ENCODE measurements around the gene LY6G6F.
A peak's percentile ranks its signal among the peaks of the same experiment; 100 is the strongest.

DNA sequence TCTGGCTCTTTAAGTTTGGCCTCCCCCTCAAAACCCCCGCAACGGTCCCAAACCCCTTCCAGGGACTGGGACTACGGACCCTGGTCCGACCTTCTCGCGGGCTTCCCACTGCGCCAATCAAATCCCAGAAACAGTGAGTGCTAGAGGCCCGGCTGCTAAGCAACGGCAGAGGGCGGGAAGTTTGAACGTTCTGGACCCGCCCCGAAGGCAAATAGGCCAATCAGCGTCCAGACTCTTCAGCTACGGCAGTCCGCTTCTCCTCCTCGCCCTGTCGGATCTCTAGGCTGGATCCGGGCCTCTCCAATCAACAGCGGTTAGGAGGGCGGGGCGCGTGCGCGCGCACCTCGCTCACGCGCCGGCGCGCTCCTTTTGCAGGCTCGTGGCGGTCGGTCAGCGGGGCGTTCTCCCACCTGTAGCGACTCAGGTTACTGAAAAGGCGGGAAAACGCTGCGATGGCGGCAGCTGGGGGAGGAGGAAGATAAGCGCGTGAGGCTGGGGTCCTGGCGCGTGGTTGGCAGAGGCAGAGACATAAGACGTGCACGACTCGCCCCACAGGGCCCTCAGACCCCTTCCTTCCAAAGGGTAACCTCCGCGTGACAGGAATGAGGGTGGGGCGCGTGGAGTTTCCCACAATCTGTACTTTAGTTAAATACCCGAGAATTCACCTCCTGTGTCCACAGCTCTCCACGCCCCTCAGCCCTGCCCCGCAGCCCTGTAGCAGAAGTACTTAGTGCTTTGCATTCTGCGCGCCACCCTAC, 33.2 kb downstream of the LY6G6F start, which contains the start of gene MSH5:
- TF ChIP-seq, protein P1, sequence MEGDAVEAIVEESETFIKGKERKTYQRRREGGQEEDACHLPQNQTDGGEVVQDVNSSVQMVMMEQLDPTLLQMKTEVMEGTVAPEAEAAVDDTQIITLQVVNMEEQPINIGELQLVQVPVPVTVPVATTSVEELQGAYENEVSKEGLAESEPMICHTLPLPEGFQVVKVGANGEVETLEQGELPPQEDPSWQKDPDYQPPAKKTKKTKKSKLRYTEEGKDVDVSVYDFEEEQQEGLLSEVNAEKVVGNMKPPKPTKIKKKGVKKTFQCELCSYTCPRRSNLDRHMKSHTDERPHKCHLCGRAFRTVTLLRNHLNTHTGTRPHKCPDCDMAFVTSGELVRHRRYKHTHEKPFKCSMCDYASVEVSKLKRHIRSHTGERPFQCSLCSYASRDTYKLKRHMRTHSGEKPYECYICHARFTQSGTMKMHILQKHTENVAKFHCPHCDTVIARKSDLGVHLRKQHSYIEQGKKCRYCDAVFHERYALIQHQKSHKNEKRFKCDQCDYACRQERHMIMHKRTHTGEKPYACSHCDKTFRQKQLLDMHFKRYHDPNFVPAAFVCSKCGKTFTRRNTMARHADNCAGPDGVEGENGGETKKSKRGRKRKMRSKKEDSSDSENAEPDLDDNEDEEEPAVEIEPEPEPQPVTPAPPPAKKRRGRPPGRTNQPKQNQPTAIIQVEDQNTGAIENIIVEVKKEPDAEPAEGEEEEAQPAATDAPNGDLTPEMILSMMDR (IDR thresholded peaks at IDR 0.05), result no peak
- TF ChIP-seq POLR2A (IDR thresholded peaks at IDR 0.05), result peak; percentile 30 to 54
